ENCODE results near the gene CCT7. TPM values are rescaled to one million over a fixed set of nuclear protein-coding genes. Genes with fewer than 3 reads are reported as not detected.

CCT7 gene
- total and polyA plus RNA-seq, 2 of the 8 experiments (the other 6 are each of a cell fraction or from before 2014, with no cell fraction given) = 440 to 474 TPM

DNA sequence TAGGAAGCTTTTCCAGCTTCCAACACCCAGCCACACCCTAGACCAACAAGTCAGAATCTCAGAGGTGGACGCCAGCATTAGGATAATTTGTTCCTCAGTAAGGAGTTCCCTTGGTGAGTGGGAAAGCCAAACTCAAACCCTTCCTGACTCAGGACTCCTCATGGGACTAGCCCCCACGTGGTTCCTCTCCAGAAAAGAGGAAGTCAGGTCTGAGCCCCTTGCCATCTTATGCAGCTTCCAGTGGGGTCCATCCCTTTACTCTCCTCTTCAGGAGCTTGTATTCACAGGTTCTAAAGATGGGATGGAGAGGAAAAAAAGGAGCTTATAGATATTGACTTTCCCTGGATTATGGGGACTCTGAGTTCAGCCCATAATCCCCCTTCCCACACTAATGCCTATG is 46.6 kb upstream of the CCT7 start:
- 66% methylated on average over 2 of the region's 2 CpGs; no CpG with 5 or more reads in 1 of the 2 experiments for WGBS, 2 experiments (ENCODE audit: extremely low coverage in 1 of 2, insufficient coverage in 1 of 2, insufficient read length in 1 of 2, insufficient replicate concordance in 2 of 2, low coverage in 1 of 2, low lambda C conversion rate in 2 of 2, missing lambda C conversion rate in 1 of 2)
- FAIRE-seq (no peak), DNase-seq (ENCODE audit: low read depth in 1 of 2, low spot score in 2 of 2) (no peak)
- Histone ChIP-seq H3K4ac (replicated peaks; ENCODE audit: insufficient read length, low read depth, low read length) (no peak overlapping the region), H2BK20ac (ENCODE audit: low read length) (no peak overlapping the region), H3K23me2 (ENCODE audit: low read depth, low read length) (no peaks in the 10 kb centered on the region; the same call in 1 of the 2 replicates), H2BK120ac (replicated peaks; ENCODE audit: low read depth, low read length) (no peak overlapping the region), H3K23ac (ENCODE audit: insufficient read length) (no peak overlapping the region), H3K36me3 (ENCODE audit: control insufficient read depth in 2 of 4, insufficient read depth in 4 of 4, low read length in 3 of 4) (no peaks in the 10 kb centered on the region), H3K27me3 (replicated peaks in 1 of 4; ENCODE audit: control insufficient read depth in 3 of 4, extremely low read depth in 1 of 4, insufficient read depth in 3 of 4, low read length in 3 of 4) (peaks cover 0 to 5% (median 0%) of the 10 kb centered on the region in 4 experiments; a peak in 1 of 7 replicates), H4K5ac (ENCODE audit: insufficient read length, low read depth, low read length) (no peak overlapping the region), H3K9ac (replicated peaks in 1 of 4; ENCODE audit: extremely low read depth in 1 of 4, low read depth in 3 of 4, low read length in 3 of 4) (no peak overlapping the region), H3K79me2 (ENCODE audit: control insufficient read depth in 1 of 2, insufficient read depth in 2 of 2, low read length in 2 of 2) (no peaks in the 10 kb centered on the region), H4K20me1 (replicated peaks in 1 of 2; ENCODE audit: control insufficient read depth in 1 of 2, insufficient read depth in 2 of 2, low read length in 2 of 2) (peaks cover 0 to 3% of the 10 kb centered on the region in 2 experiments), H3K9me3 (ENCODE audit: insufficient read depth in 2 of 2, low read depth in 1 of 2, low read length in 1 of 2) (peaks cover 0 to 2% of the 10 kb centered on the region in 2 experiments; a peak in 1 of 4 replicates), H2BK15ac (ENCODE audit: low read length) (no peak overlapping the region), H3K56ac (replicated peaks; ENCODE audit: insufficient read length, low read depth, low read length) (no peak overlapping the region), H3K27ac (ENCODE audit: low read depth, low read length) (no peak overlapping the region), H4K8ac (ENCODE audit: extremely low read depth, insufficient read depth, low read length) (no peak overlapping the region), H2AK5ac (ENCODE audit: low read depth, low read length) (no peak overlapping the region), H3K18ac (ENCODE audit: extremely low read depth, low read length) (no peak overlapping the region), H2BK12ac (ENCODE audit: low read depth, low read length) (no peak overlapping the region), H2AFZ (ENCODE audit: low read length) (no peak overlapping the region), H3K4me2 (ENCODE audit: insufficient read depth in 1 of 2, low read depth in 2 of 2, low read length in 2 of 2) (no peak overlapping the region), H3K79me1 (ENCODE audit: low read depth, low read length) (no peaks in the 10 kb centered on the region), H4K91ac (replicated peaks; ENCODE audit: insufficient read length, low read length) (no peak overlapping the region), H3K14ac (ENCODE audit: insufficient read length) (no peak overlapping the region), H3K4me1 (replicated peaks in 1 of 4; ENCODE audit: control insufficient read depth in 3 of 4, insufficient read depth in 4 of 4, low read length in 3 of 4) (peaks cover 0 to 9% (median 2%) of the 10 kb centered on the region in 4 experiments; a peak in 4 of 7 replicates), H2BK5ac (ENCODE audit: low read depth, low read length) (no peak overlapping the region), H3K4me3 (ENCODE audit: extremely low read depth in 1 of 4, insufficient read depth in 2 of 4, low read depth in 3 of 4, low read length in 4 of 4) (no peak overlapping the region)
- ChIA-PET POLR2A (ENCODE audit: partially characterized antibody) (interaction anchor here (0.8 kb wide), 1 partner anchor 43 kb away, joined by 3 read pairs; no protein-coding TSS in a partner anchor), CTCF (ENCODE audit: partially characterized antibody) (interaction anchor here (0.5 to 3.1 kb wide), 7 partner anchors 10 to 247 kb away, joined by 3 to 23 read pairs (median 4); partner anchors contain the start of gene NOTO)
- TF ChIP-seq CREB1 (IDR thresholded peaks at IDR 0.05) (no peak), SP1 (IDR thresholded peaks at IDR 0.05; ENCODE audit: low read depth, low read length) (no peak), RFX5 (IDR thresholded peaks at IDR 0.05; ENCODE audit: borderline replicate concordance, low read depth, low read length) (no peak), KDM1A (IDR thresholded peaks at IDR 0.05; ENCODE audit: borderline replicate concordance, low read length) (no peak), SIRT6 (IDR thresholded peaks at IDR 0.05; ENCODE audit: low read length) (no peak), RAD21 (IDR thresholded peaks at IDR 0.05 in 1 of 2, conservative IDR thresholded peaks at IDR 0.05 in 1 of 2; ENCODE audit: low read depth in 2 of 2, low read length in 2 of 2) (no peak), EP300 (IDR thresholded peaks at IDR 0.05; ENCODE audit: borderline replicate concordance in 1 of 2, low read depth in 2 of 2, low read length in 2 of 2) (no peak)
- TF ChIP-seq, protein P1, sequence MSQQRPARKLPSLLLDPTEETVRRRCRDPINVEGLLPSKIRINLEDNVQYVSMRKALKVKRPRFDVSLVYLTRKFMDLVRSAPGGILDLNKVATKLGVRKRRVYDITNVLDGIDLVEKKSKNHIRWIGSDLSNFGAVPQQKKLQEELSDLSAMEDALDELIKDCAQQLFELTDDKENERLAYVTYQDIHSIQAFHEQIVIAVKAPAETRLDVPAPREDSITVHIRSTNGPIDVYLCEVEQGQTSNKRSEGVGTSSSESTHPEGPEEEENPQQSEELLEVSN (IDR thresholded peaks at IDR 0.05) = no peak

All from H1 (cell line).